RWPE1 (cell line): ENCODE data around the gene NHERF2.
A peak's percentile ranks its signal among the peaks of the same experiment; 100 is the strongest.

ENCODE experiments used
- CTCF ChIA-PET: fragments of 350-600 bp; sonication (Branson Sonifier 250); formaldehyde crosslinking; extraction: SDS; loops from one replicate; lab custom pipeline; 2021; lab: Yijun Ruan, JAX
- POLR2A ChIA-PET: fragments of 400-600 bp; formaldehyde crosslinking; extraction: SDS; loops from one replicate; lab custom pipeline; 2020; ENCODE audit warnings: antibody characterized with exemption; ENCODE audit not compliant: low non-redundant PET; lab: Yijun Ruan, JAX
- DNase-seq: peaks from one replicate; pipeline ENCODE4 v3.0.0; 2012; ENCODE audit warnings: low spot score
- H3K27ac ChIP-seq: fragments of 450-650 bp; 2 replicates; pipeline ENCODE4 v1.5.1; 2017
- CTCF ChIP-seq: fragments of 450-650 bp; conservative IDR thresholded peaks from 2 replicates; pipeline ENCODE4 v1.5.1; 2017; ENCODE audit warnings: low read depth, mild to moderate bottlenecking

NHERF2 gene

DNA sequence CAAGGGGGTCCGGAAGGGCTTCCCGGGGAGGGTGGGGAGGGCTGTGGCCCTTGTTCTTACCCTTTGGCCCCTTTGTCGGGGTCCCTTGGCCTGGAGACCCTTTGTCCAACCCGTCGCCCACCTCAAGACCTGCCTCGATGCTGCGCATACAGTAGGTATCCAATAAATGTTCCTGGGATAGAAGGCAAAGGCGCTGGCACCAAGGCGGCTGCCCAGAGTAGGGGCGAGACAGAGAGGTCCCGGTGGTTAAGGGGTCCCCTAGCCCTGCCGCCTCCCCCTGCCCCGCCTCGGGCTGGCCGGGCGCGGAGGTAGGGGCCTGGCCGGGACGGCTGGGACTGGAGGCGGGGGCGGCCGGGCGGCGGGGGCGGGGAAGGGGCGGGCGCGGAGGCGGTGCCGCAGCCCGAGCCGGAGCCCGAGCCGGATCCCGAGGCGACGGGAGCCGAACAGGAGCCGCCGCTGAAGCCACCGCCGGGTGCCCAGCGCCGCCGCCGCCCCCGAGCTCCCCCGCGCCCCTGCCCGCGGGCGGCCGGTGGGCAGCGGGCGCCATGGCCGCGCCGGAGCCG, at the start of gene NHERF2:
Gene NHERF2 (plus strand): TSS at position 442 of the 563 bp plus-strand sequence. CDS start 104 bp downstream, at position 546.
- DNase-seq, result peak; percentile 55
- no peak for TF ChIP-seq CTCF
- POLR2A ChIA-PET, result no interaction called here
- peak within 1 kb of the TSS; percentile 85 for H3K27ac ChIP-seq
- CTCF ChIA-PET, result interaction anchor here (0.6 kb wide), 2 partner anchors 127 to 929 kb away, joined by 3 read pairs; no protein-coding TSS in a partner anchor

GRCh38 chr16:1976951-1977874, 49.5 kb upstream of the NHERF2 start:
- no peak for DNase-seq
- CTCF ChIA-PET, result interaction anchor here (0.6 to 0.8 kb wide), 2 partner anchors 7 to 56 kb away, joined by 3 read pairs; no protein-coding TSS in a partner anchor
- peak overlapping the region; percentile 74 for H3K27ac ChIP-seq
- POLR2A ChIA-PET, result interaction anchor here (0.6 kb wide), 1 partner anchor 160 kb away, joined by 3 read pairs; no protein-coding TSS in a partner anchor
- no peak for TF ChIP-seq CTCF

GRCh38 chr16:1977875-1978268, 48.8 kb upstream of the NHERF2 start:
- POLR2A ChIA-PET, result no interaction called here
- no peak for DNase-seq
- H3K27ac ChIP-seq, result peak overlapping the region; percentile 74
- TF ChIP-seq CTCF, result no peak
- CTCF ChIA-PET, result interaction anchor here (0.6 kb wide), 1 partner anchor 57 kb away, joined by 3 read pairs; no protein-coding TSS in a partner anchor

DNA sequence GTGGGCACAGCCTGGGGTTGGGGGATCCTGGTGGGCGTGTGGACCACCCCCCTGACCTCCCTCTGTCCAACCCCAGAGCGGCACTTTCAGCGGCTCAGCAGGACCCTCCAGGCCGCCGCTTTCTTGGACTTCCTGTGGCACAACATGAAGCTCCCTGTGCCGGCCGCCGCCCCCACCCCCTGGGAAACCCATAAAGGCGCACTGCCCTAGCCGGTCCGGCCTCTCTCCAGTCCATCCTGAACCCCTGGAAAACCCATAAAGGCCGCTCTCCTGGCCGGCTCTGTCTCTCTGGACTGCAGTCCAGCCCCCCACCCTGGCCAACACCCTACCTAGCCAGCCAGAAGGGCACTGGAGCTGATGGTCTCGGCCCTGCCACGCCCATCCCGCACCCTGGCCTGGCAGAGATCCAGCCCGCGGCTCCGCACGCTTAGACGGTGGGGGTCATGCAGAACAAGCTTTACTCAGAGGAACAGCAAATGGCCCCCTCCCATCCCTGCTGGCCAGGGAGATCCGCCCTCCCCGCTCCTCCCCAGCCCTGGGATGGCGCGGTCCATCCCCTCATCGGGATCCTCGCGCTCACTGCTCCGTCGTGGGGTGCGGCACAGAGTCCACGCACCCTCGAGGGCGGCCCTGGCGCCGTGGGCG, 48.1 kb upstream of the NHERF2 start:
- peak overlapping the region; percentile 74 for H3K27ac ChIP-seq
- ChIA-PET CTCF (no interaction called here), POLR2A (interaction anchor here (0.8 kb wide), 1 partner anchor 13 kb away, joined by 5 read pairs; the partner anchor contains the start of gene RPS2)
- DNase-seq, result no peak
- TF ChIP-seq CTCF, result no peak

DNA sequence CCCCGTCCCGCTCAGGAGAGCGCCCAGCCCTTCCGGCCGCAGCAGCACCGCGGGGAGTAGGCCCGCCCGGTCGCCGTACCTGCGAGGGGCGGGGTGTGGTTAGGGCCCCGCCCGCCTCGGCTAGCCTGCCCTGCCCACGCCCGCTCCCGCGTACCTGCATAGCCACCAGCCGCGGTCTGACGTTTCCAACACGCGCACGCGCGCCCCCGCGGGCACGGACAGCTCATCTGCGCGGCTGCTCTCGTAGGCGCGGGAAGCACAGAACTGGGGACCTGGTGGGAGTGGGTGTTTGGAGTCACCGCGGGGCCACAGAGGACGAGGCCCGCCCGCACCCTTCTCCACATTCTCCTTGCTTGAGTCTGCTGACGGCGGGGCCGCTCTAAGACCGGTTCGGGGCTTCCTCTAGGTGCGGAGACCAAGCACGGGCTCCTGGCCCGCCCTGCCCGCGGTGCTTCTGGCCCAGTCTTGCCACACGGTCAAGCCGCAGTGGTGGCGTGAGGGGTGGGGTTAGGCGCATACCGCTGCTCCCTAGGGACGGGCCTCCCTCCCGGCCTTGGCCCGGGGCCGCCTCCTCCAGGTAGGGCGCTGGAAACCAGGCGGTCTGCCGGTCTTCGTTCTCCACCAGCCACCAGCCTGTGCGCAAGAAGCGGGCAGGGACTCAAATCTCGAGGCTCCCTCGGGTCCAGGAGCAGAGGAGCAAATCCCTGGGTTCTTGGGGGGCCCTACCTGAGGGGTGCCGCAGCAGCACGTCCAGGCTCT, 47.3 kb upstream of the NHERF2 start:
- DNase-seq, result peak; percentile 69
- POLR2A ChIA-PET, result no interaction called here
- CTCF ChIA-PET, result no interaction called here
- H3K27ac ChIP-seq, result peak overlapping the region; percentile 74
- TF ChIP-seq CTCF, result no peak
